Activated naive CD4-positive, alpha-beta T cell (primary cell): ENCODE measurements around the gene LY9.

Source experiments
- DNase-seq, 4 experiments: peaks; one replicate each; lab custom pipeline; 2025; lab: John Stamatoyannopoulos, UW

Gene LY9

GRCh38 chr1:160795951-160796383 lies at the start of gene LY9:
Gene LY9 (plus strand): TSS chr1:160796174. CDS start chr1:160796188, 14 bp downstream.
- peak in 3 of 4 experiments; percentile 33 to 62 (median 61) for DNase-seq

GRCh38 chr1:160746836-160747500 lies 49.0 kb upstream of the LY9 start:
- no peak for DNase-seq

- DNase-seq: no peak
These were observed 48.3 kb upstream of the LY9 start for GRCh38 chr1:160747717-160748116.

GRCh38 chr1:160748181-160748877 lies 47.6 kb upstream of the LY9 start:
- DNase-seq: no peak

- DNase-seq: no peak
These were observed 47.1 kb upstream of the LY9 start for GRCh38 chr1:160748878-160749269.

- no peak for DNase-seq
These were observed 45.4 kb upstream of the LY9 start for GRCh38 chr1:160750608-160751007.

GRCh38 chr1:160752406-160752805 lies 43.6 kb upstream of the LY9 start:
- DNase-seq: no peak

GRCh38 chr1:160752924-160753323 lies 43.0 kb upstream of the LY9 start:
- DNase-seq: no peak

- no peak for DNase-seq
These were observed 42.4 kb upstream of the LY9 start for GRCh38 chr1:160753594-160753993.

- DNase-seq: no peak
These were observed 40.5 kb upstream of the LY9 start for GRCh38 chr1:160755461-160755860.

- no peak for DNase-seq
These were observed 39.8 kb upstream of the LY9 start for GRCh38 chr1:160755911-160756848.

GRCh38 chr1:160756849-160757201 lies 39.1 kb upstream of the LY9 start:
- DNase-seq: no peak

- DNase-seq: no peak
These were observed 37.5 kb upstream of the LY9 start for GRCh38 chr1:160758521-160758920.

- DNase-seq: no peak
These were observed 36.2 kb upstream of the LY9 start for GRCh38 chr1:160759740-160760139.

GRCh38 chr1:160761046-160761445 lies 34.9 kb upstream of the LY9 start:
- no peak for DNase-seq

GRCh38 chr1:160761886-160762285 lies 34.1 kb upstream of the LY9 start:
- DNase-seq: no peak

GRCh38 chr1:160763993-160764392 lies 32.0 kb upstream of the LY9 start:
- no peak for DNase-seq

- no peak for DNase-seq
These were observed 28.3 kb upstream of the LY9 start for GRCh38 chr1:160767395-160768294.

- peak; percentile 52 to 72 (median 66) for DNase-seq
These were observed 27.7 kb upstream of the LY9 start for GRCh38 chr1:160768295-160768657.

GRCh38 chr1:160772331-160772730 lies 23.6 kb upstream of the LY9 start:
- no peak for DNase-seq

- no peak for DNase-seq
These were observed 22.9 kb upstream of the LY9 start for GRCh38 chr1:160773093-160773492.
